DMS53 (cell line): ENCODE results near the gene DNAJB13.
"Not testable (repeated sequence)": the region's sequence is repeated elsewhere in the genome, so short reads cannot be mapped to it uniquely, and the experiment has no call there.

ENCODE experiments used
- DNase-seq: peaks from one replicate; lab custom pipeline; 2025; lab: John Stamatoyannopoulos, UW

The DNAJB13 gene

DNA sequence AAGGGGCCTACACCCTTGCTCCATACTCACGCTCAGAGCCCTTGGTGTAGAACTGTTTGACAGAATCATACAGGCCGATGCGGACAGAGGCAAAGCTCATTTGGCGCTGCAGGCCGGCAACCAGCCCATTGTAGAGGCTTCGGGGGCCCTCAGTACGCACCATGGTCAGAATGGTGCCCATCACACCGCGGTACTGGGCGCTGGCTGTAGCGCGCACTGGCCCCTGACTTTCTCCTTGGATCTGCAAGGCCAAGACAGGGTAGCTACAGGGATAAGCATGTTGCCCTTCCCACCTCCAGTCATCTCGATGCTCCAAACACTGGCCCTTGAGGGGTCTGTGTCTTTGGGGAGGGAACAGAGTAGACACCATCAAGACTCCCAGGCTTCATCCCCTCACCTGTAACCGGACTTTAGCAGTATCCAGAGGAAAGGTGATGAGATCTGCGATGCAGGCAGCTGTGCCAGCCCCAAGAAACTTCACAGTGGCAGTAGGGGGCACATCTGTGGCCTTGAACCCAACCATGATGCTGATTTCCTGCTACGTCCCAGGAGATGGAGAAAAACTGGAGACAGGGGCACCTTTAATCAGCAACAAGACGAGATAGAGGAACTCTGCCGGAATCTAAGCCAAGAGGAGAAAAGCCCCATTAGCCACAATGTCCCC is 27.2 kb downstream of the DNAJB13 start:
- no peak for DNase-seq

GRCh38 chr11:73978576-73979086 is 27.8 kb downstream of the DNAJB13 start:
- no peak for DNase-seq

- DNase-seq = peak; percentile 99
These were observed 29.5 kb downstream of the DNAJB13 start for GRCh38 chr11:73980001-73980961.

DNA sequence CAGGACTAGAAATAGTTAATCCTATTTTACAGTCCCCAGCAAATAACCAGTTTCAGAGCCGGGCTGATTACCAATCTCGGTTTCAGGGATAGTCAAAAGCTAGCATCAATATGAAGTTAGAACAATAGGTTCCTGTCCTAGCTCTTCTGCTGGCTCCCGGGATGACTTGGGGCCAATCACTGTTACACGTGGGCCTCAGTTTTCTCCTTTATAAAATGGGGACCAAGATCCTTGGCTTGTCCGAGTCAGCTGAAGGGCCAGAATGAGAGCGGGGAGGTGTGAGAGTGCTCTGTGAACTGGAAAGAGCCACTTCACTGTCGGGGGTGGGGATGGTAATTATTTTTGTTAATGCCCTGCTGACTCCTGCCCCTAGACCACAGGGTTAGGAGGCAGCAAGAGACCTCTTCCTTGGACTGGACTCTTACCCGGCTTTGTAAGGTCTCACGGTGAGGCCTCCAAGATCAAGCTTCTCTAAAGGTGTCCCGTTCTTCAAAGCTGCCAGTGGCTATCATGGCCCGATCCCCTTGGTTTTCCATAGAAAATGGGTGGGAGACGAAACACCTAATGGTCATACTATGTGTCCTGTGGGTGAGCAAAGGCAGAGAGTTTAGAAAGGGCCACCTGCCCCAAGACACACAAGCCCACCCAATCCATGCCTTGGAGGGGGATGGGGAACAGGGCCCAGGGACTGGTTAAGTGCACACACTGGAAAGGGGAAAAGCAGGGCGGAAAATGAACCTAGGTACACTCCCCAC is 30.4 kb downstream of the DNAJB13 start:
- DNase-seq = no peak

DNA sequence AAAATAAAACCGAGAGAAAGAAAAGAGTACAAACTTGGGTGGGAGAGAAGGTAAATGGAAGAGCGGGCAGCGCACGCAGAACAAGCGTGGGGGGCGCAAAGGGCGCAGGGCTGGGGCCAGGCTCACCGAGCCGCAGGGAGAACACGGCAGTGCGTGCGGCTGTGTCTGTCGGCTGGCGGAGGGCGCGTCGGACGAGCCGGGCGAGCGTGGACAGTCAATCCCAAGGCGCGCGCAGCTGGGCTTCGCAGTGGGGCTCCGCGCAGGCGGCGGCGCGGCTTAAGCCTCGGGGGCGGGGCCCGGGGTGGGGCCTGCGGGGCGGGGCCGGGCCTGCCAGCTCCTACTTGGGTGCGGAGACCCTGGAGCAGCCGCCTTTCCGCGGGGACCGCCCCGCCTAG is 31.8 kb downstream of the DNAJB13 start, which contains the start of gene UCP2:
TSS of gene UCP2 (minus strand) at position 249 of the 395 bp plus-strand sequence. CDS start 4,465 bp downstream, outside the sequence.
- peak; percentile 99 for DNase-seq

DNA sequence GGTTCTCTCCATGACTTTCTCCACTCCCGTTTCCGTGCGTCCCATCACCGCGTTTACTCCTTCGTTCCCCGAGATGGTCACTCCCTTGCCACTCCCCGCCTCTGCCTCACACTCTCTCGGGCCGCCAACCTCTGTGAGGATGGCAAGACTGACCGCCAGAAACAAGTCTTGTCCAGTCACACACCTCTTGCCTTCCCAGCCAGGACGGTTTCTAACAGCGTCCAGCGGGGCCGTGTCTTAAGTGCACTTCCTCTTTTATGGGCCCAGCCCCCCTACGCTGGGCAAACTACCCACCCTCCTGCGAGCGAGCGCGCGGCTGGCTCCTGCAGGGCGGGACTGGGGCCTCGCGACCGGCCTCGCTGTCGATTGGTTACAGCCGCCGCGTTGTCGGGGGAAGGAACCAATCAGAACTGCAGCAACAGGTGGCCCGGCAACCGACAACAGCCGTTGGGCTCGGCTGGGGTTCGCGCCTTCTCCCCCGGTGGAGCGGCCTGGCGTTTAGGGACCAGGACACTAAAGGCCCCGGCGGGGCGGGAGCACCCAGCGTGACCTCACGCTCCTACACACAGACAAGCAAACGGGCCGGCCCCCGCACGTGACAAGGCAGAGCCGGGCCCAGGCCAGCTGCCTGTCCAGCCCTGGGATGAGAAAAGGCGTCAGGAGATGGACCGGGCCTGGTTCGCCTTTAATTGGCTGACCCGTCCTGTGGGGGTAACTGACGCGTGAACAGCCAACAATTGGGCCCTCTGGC is 32.3 kb downstream of the DNAJB13 start:
- DNase-seq = peak; percentile 100

DNA sequence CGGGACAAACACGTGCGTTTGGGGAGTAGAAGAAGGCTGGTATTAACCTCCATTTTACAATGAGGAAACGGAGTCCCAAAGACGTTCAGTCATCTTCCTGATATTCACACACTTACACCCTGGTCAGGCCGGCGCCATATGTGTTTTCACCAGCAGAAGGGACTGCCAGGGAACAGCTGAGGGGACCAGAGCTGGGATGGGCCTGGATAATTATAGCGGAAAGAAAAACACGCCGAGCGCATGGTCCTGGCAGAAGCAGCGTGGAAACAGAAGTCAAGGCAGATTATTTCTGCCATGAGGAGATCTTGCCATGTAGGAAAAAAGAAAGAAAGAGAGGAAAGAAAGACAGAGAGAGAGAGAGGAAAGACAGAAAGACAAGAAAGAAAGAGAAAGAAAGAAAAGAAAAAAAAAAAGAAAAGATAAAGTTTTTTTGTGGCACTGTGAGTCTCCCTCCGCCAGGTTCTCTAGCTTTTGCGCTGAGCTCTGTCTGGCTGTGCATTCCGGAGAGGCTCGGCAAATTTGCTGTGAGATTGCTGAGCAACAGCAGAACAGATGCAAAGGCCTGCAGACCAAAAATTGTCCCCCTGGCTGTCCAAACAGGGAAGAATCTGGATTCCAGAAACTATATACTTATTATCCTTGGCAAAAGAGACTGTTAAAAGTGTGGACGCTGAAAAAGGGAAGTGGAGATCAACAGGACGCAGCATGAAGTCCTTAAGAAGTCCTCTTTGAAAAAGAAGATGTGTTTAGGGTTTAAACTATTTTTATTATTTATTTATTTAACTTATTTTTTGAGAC is 33.1 kb downstream of the DNAJB13 start:
- peak; percentile 79 for DNase-seq

DNA sequence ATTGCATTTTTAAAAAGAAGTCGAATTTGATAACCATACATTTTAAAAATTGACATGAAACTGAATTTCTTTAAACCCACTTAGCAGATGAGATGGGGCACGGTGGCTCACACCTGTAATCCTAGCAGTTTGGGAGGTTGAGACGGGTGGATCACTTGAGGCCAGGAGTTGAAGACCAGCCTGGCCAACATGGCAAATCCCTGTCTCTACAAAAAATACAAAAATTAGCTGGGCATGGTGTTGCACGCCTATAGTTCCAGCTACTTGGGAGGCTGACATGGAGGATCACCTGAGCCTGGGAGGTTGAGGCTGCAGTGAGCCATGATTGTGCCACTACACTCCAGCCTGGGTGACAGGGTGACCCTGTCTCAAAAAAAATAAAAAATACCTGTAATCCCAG is 34.8 kb downstream of the DNAJB13 start:
- not testable (repeated sequence) for DNase-seq

- no peak for DNase-seq
These were observed 37.4 kb downstream of the DNAJB13 start for GRCh38 chr11:73988227-73988626.

- no peak for DNase-seq
These were observed 38.3 kb downstream of the DNAJB13 start for GRCh38 chr11:73989156-73989555.

DNA sequence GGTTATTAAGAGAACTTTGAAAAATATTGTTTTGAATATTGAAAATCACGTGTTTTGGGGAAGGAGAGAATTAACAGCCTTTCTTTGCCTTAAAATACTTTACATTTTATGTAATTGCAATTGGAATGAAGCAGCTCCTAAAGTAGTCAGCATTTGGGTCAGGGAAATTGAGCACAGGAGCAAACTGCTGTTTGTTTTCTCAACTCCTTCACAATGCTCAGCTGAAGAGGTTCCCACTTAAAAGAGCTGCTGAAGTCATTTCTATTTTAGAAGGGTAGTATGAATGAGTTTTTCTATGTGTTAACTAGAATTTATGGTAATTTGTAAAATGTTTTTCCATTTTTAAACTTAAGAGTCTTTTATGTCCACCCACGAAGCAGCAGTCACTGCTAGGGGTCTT is 39.9 kb downstream of the DNAJB13 start:
- peak; percentile 96 for DNase-seq

DNA sequence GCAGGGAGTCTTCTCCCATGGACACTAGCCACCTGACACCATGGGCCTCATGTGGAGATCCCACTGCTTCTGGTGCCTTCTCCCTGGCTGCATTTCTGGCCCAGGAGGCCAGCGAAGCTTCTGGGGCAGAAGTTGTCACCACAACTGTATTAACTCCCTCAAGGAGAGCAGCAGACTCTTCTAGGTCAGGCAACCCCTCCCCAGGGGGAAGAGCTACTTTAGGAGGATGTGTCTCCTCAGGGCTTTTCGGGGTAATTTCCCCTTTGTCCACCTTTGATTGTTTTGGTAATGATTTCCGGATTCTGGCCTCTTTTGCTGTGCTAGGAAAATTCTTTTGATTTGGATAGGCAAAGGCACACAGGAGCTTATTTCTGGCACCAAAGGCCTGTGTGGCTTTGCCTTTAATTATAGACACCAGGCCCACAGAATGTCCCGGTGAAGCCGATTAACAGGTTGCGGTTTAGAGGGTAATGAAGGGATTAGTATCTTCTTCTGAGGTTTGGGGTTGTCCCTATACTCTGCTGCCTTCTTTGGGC is 40.7 kb downstream of the DNAJB13 start:
- DNase-seq = no peak

DNA sequence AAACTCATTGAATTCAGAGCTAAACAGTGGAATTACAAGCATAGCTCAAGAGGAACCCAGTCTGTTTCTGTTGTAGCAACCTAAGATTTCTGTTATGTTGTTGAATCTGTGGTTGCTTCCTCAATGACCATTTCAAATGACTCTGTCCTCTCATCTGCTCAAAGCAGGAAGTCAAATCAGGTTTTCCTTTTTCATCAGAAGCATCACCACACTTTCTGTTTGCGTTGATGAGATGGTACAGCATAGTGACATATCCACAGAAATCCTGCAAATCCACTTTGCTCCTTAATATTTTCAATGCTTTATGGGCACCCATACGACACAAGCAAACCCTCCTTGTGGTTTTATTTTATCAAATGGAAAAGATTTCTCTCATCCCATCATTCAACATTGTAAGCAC is 44.4 kb downstream of the DNAJB13 start:
- peak; percentile 99 for DNase-seq

GRCh38 chr11:73995731-73996130 is 44.9 kb downstream of the DNAJB13 start:
- peak; percentile 78 for DNase-seq

GRCh38 chr11:73996161-73996747 is 45.4 kb downstream of the DNAJB13 start:
- peak; percentile 95 for DNase-seq

GRCh38 chr11:73997120-73997770 is 46.4 kb downstream of the DNAJB13 start:
- DNase-seq = peak; percentile 72

DNA sequence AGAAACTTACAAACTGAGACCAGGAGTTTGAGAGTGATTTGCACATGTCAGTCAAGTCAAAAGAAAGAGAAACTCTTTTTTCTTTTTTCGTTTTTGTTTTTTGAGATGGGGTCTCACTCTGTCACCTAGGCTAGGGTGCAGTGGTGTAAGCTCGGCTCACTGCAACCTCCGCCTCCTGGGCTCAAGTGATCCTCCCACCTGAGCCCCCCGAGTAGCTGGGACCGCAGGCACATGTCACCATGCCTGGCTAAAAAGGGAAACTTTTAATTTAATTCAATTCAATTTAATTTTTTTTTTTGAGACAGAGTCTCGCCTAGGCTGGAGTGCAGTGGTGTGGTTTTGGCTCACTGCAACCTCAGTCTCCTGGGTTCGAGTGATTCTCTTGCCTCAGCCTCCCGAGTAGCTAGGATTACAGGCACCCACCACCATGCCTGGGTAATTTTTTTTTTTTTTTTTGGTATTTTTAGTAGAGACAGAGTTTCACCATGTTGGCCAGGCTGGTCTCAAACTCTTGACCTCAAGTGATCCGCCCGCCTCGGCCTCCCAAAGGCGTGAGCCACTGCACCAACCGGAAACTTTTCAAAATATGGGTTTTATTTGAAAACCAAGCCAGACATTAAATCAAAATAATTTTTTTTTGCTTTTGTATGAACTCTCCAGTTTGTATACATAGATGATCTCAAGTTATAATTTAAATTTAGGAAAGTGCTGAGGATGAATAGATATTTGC is 48.2 kb downstream of the DNAJB13 start:
- DNase-seq = no peak

GRCh38 chr11:73999581-74000306 is 48.9 kb downstream of the DNAJB13 start:
- DNase-seq = peak; percentile 100
